ENCODE results near the gene TSC1. TPM values are rescaled to one million over a fixed set of nuclear protein-coding genes. Genes with fewer than 3 reads are reported as not detected.

TSC1 gene
- total RNA-seq, 1 experiment from 2014 or later, result 19.3 TPM

GRCh38 chr9:132854832-132855231, 89.6 kb downstream of the TSC1 start:
- ChIA-PET POLR2A (ENCODE audit: unreplicated experiment) (no interaction called here), CTCF (no interaction called here)
- Histone ChIP-seq H3K4me2 (ENCODE audit: low read length) (no peak overlapping the region), H3K4me1 (ENCODE audit: insufficient read depth, low read length) (no peaks in the 10 kb centered on the region), H3K9me2 (replicated peaks; ENCODE audit: low read length) (no peaks in the 10 kb centered on the region), H3K4me3 (ENCODE audit: low read length) (no peak overlapping the region), H3K27me3 (ENCODE audit: low read length) (no peaks in the 10 kb centered on the region), H3K36me3 (ENCODE audit: low read depth, low read length) (no peaks in the 10 kb centered on the region), H3F3A (ENCODE audit: low read length, unreplicated experiment) (no peaks in the 10 kb centered on the region), H2AFZ (ENCODE audit: low read length) (no peak overlapping the region), H3K79me2 (ENCODE audit: low read length) (no peaks in the 10 kb centered on the region), H3K27ac (ENCODE audit: low read length) (no peak overlapping the region), H3K9me3 (ENCODE audit: low read length) (no peaks in the 10 kb centered on the region), H4K20me1 (ENCODE audit: low read length) (no peaks in the 10 kb centered on the region), H3K9ac (ENCODE audit: low read length) (no peak overlapping the region)
- intact Hi-C loops (cut with micrococcal nuclease), result no loop called here
- ATAC-seq (no peak), DNase-seq (no peak)
- TF ChIP-seq EZH2phosphoT487 (IDR thresholded peaks at IDR 0.05; ENCODE audit: borderline replicate concordance, low read length) (no peak), EZH2 (IDR thresholded peaks at IDR 0.05; ENCODE audit: low read length, unreplicated experiment) (no peak), CTCF (conservative IDR thresholded peaks at IDR 0.05; ENCODE audit: low read depth, low read length) (no peak)
- no TSS peak for BruUV-seq (replicated peaks)

GRCh38 chr9:132853482-132853881, 90.9 kb downstream of the TSC1 start:
- ATAC-seq (no peak), DNase-seq (no peak)
- H3K27me3 ChIP-seq (ENCODE audit: low read length), result no peaks in the 10 kb centered on the region
- H3K4me3 ChIP-seq (ENCODE audit: low read length), result no peak overlapping the region
- BruUV-seq (replicated peaks), result no TSS peak
- H3K9ac ChIP-seq (ENCODE audit: low read length), result no peak overlapping the region
- H3F3A ChIP-seq (ENCODE audit: low read length, unreplicated experiment), result no peaks in the 10 kb centered on the region
- H4K20me1 ChIP-seq (ENCODE audit: low read length), result no peaks in the 10 kb centered on the region
- no peaks in the 10 kb centered on the region for H3K79me2 ChIP-seq (ENCODE audit: low read length)
- TF ChIP-seq CTCF (conservative IDR thresholded peaks at IDR 0.05; ENCODE audit: low read depth, low read length) (no peak), EZH2 (IDR thresholded peaks at IDR 0.05; ENCODE audit: low read length, unreplicated experiment) (no peak), EZH2phosphoT487 (IDR thresholded peaks at IDR 0.05; ENCODE audit: borderline replicate concordance, low read length) (no peak)
- ChIA-PET POLR2A (ENCODE audit: unreplicated experiment) (no interaction called here), CTCF (no interaction called here)
- H2AFZ ChIP-seq (ENCODE audit: low read length), result no peak overlapping the region
- no peaks in the 10 kb centered on the region for H3K4me1 ChIP-seq (ENCODE audit: insufficient read depth, low read length)
- H3K36me3 ChIP-seq (ENCODE audit: low read depth, low read length), result no peaks in the 10 kb centered on the region
- intact Hi-C loops (cut with micrococcal nuclease), result no loop called here
- no peak overlapping the region for H3K27ac ChIP-seq (ENCODE audit: low read length)
- no peaks in the 10 kb centered on the region for H3K9me3 ChIP-seq (ENCODE audit: low read length)
- H3K4me2 ChIP-seq (ENCODE audit: low read length), result no peak overlapping the region
- no peaks in the 10 kb centered on the region for H3K9me2 ChIP-seq (replicated peaks; ENCODE audit: low read length)

- no peaks in the 10 kb centered on the region for H3K36me3 ChIP-seq (ENCODE audit: low read depth, low read length)
- TF ChIP-seq CTCF (conservative IDR thresholded peaks at IDR 0.05; ENCODE audit: low read depth, low read length) (no peak), EZH2 (IDR thresholded peaks at IDR 0.05; ENCODE audit: low read length, unreplicated experiment) (no peak), EZH2phosphoT487 (IDR thresholded peaks at IDR 0.05; ENCODE audit: borderline replicate concordance, low read length) (no peak)
- no peak overlapping the region for H3K27ac ChIP-seq (ENCODE audit: low read length)
- BruUV-seq (replicated peaks), result no TSS peak
- H3K4me2 ChIP-seq (ENCODE audit: low read length), result no peak overlapping the region
- H3K79me2 ChIP-seq (ENCODE audit: low read length), result no peaks in the 10 kb centered on the region
- no peaks in the 10 kb centered on the region for H3K9me2 ChIP-seq (replicated peaks; ENCODE audit: low read length)
- DNase-seq (no peak), ATAC-seq (no peak)
- ChIA-PET POLR2A (ENCODE audit: unreplicated experiment) (no interaction called here), CTCF (no interaction called here)
- H3K9me3 ChIP-seq (ENCODE audit: low read length), result no peaks in the 10 kb centered on the region
- no peak overlapping the region for H2AFZ ChIP-seq (ENCODE audit: low read length)
- H4K20me1 ChIP-seq (ENCODE audit: low read length), result no peaks in the 10 kb centered on the region
- no peak overlapping the region for H3K9ac ChIP-seq (ENCODE audit: low read length)
- no peaks in the 10 kb centered on the region for H3F3A ChIP-seq (ENCODE audit: low read length, unreplicated experiment)
- no peak overlapping the region for H3K4me3 ChIP-seq (ENCODE audit: low read length)
- H3K4me1 ChIP-seq (ENCODE audit: insufficient read depth, low read length), result no peaks in the 10 kb centered on the region
- H3K27me3 ChIP-seq (ENCODE audit: low read length), result no peaks in the 10 kb centered on the region
- intact Hi-C loops (cut with micrococcal nuclease), result no loop called here
Measured at GRCh38 chr9:132849185-132849706, 95.2 kb downstream of the TSC1 start.

All from PC-3 (cell line).